ENCODE results near the gene IQCF6.

Gene IQCF6

DNA sequence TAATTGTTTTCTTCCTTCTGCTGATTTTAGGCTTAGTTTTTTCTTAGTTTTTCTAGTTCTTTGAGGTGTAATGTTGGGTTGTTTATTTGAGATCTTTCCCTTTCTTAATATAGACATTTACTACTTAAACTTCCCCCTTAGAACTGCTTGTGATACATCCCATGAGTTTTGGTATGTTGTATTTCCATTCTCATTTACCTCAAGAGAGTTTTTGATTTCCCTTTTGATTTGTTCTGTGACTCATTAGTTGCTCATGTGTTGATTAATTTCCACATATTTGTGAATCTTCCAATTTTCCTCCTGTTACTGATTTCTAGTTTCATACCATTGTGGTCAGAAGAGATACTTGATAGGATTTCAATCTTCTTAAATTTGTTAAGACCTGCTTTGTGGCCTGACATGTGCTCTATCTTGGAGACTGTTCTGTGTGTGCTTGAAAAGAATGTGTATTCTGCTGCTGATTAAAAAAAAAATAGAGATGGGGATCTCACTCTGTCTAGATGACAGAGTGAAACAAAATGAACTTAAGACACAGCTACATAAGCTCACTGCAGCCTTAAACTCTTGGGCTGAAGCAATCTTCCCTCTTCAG is 49.9 kb downstream of the IQCF6 start:
- Histone ChIP-seq H3K27me3 (ENCODE audit: control insufficient read depth, insufficient read depth, low read length) (peaks cover 27% of the 10 kb centered on the region), H3K4me3 (ENCODE audit: low read length) (no peak overlapping the region), H3K4me1 (ENCODE audit: control insufficient read depth, insufficient read depth, low read length) (no peaks in the 10 kb centered on the region), H3K36me3 (ENCODE audit: insufficient read depth, low read length) (no peaks in the 10 kb centered on the region), H3K9me3 (replicated peaks; ENCODE audit: low read length) (no peaks in the 10 kb centered on the region), H3K4me2 (ENCODE audit: low read length) (no peak overlapping the region), H3K9ac (ENCODE audit: low read depth, low read length) (no peak overlapping the region)

All from skeletal muscle satellite cell (primary cell).